SK-N-SH treated with all-trans-retinoic acid at 6 μM for 48 hours (cell line): ENCODE results near the gene VOPP1.

Experiments
- ARNTL ChIP-seq: fragments of 450-650 bp; formaldehyde crosslinking; IDR thresholded peaks from 2 replicates; pipeline ENCODE4 v1.5.0; 2020; ENCODE audit warnings: low read depth, mild to moderate bottlenecking, moderate library complexity, borderline replicate concordance
- CSDC2 ChIP-seq: fragments of 250-450 bp; sonication (Bioruptor Pico); IDR thresholded peaks from 2 replicates; pipeline ENCODE4 v1.5.0; 2020; ENCODE audit warnings: mild to moderate bottlenecking, moderate library complexity
- GLIS3 ChIP-seq: fragments of 250-450 bp; sonication (Bioruptor Pico); IDR thresholded peaks from 2 replicates; pipeline ENCODE4 v1.5.0; 2020; ENCODE audit warnings: mild to moderate bottlenecking, moderate library complexity
- ISL1 ChIP-seq: fragments of 250-450 bp; sonication (Bioruptor Pico); IDR thresholded peaks from 2 replicates; pipeline ENCODE4 v2.1.2; 2022; ENCODE audit warnings: mild to moderate bottlenecking, moderate library complexity
- OSR1 ChIP-seq: fragments of 250-450 bp; sonication (Bioruptor Pico); IDR thresholded peaks from 2 replicates; pipeline ENCODE4 v1.8.0; 2022; ENCODE audit warnings: moderate library complexity, mild to moderate bottlenecking, inconsistent platforms
- POU6F1 ChIP-seq: fragments of 250-450 bp; sonication (Bioruptor Pico); IDR thresholded peaks from 2 replicates; pipeline ENCODE4 v1.8.0; 2021; ENCODE audit warnings: low read depth, mild to moderate bottlenecking, moderate library complexity, borderline replicate concordance
- RARB ChIP-seq: fragments of 250-450 bp; sonication (Bioruptor Pico); IDR thresholded peaks from 2 replicates; pipeline ENCODE4 v1.8.0; 2021; ENCODE audit warnings: mild to moderate bottlenecking, moderate library complexity
- TOX ChIP-seq: fragments of 250-450 bp; sonication (Bioruptor Pico); IDR thresholded peaks from 2 replicates; pipeline ENCODE4 v1.8.0; 2021; ENCODE audit warnings: mild to moderate bottlenecking, moderate library complexity, borderline replicate concordance
- TSHZ2 ChIP-seq: fragments of 250-450 bp; sonication (Bioruptor Pico); IDR thresholded peaks from 2 replicates; pipeline ENCODE4 v1.5.0; 2020; ENCODE audit warnings: mild to moderate bottlenecking, moderate library complexity
- ZC3H10 ChIP-seq: fragments of 250-450 bp; sonication (Bioruptor Pico); IDR thresholded peaks from 2 replicates; pipeline ENCODE4 v1.5.1; 2021; ENCODE audit warnings: mild to moderate bottlenecking, moderate library complexity
- ZFP30 ChIP-seq: fragments of 450-650 bp; formaldehyde crosslinking; IDR thresholded peaks from 2 replicates; pipeline ENCODE4 v1.5.0; 2022; ENCODE audit warnings: mild to moderate bottlenecking, moderate library complexity
- ZNF70 ChIP-seq: fragments of 450-650 bp; formaldehyde crosslinking; IDR thresholded peaks from 2 replicates; pipeline ENCODE4 v1.5.0; 2020; ENCODE audit warnings: mild to moderate bottlenecking, moderate library complexity
- ZNF8 ChIP-seq: fragments of 450-650 bp; formaldehyde crosslinking; IDR thresholded peaks from 2 replicates; pipeline ENCODE4 v1.5.0; 2020; ENCODE audit warnings: mild to moderate bottlenecking, moderate library complexity
- TF ChIP-seq, protein P1 (sequence below): fragments of 250-450 bp; sonication (Bioruptor Pico); IDR thresholded peaks from 2 replicates; pipeline ENCODE4 v1.5.1; 2020; ENCODE audit warnings: low read depth, mild to moderate bottlenecking, moderate library complexity

DNA sequence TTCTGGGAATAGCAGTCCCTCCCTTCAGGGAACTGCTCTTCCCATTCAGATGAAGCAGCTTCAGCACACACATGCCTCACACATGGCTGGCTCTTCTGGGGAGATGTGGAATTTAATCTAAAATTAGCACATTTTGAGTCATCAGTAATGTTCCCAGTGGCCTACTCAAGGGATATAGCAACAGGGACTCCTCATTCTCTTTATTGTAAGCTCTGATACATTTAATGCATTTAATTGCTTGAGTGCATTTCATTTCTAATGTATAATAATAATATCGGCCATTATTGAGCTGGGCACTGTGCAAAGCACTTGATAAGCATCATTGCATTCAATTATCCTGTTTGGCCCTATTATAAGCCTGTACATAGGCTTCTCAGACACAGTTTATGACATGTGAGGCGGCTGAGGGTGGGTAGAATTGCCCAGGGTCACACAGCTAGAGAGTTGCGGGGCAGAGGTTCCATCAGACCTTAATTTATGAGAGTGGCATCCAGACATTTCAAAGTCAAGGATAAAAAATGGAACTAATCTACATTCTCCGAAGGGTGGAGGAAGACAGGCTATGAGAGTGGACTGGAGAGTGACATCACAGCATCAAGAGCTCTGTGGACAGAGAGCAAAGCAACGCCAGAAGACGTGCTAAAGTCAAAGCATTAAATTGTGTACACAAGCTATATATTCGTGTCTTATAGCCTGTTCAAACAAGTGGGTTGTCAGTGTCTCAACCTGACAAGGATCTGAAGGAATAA lies 130.4 kb downstream of the VOPP1 start:
- TF ChIP-seq ZFP30 (CRISPR knock-in tag) (no peak), GLIS3 (CRISPR knock-in tag) (no peak), ZNF8 (CRISPR knock-in tag) (no peak), RARB (no peak), ISL1 (0 out of 2 replicates have a peak, but pooled peaks have one; percentile 19), TSHZ2 (CRISPR knock-in tag) (no peak), ARNTL (CRISPR knock-in tag) (no peak), ZC3H10 (CRISPR knock-in tag) (no peak), OSR1 (CRISPR knock-in tag) (no peak), POU6F1 (CRISPR knock-in tag) (no peak), TOX (no peak), ZNF70 (CRISPR knock-in tag) (0 out of 2 replicates have a peak, but pooled peaks have one; percentile 12), CSDC2 (no peak)
- TF ChIP-seq, protein P1, sequence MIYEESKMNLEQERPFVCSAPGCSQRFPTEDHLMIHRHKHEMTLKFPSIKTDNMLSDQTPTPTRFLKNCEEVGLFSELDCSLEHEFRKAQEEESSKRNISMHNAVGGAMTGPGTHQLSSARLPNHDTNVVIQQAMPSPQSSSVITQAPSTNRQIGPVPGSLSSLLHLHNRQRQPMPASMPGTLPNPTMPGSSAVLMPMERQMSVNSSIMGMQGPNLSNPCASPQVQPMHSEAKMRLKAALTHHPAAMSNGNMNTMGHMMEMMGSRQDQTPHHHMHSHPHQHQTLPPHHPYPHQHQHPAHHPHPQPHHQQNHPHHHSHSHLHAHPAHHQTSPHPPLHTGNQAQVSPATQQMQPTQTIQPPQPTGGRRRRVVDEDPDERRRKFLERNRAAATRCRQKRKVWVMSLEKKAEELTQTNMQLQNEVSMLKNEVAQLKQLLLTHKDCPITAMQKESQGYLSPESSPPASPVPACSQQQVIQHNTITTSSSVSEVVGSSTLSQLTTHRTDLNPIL: no peak
